Panc1 (cell line): Measurements from ENCODE around the gene ARL13B. TPM values are rescaled to one million over a fixed set of nuclear protein-coding genes. Genes with fewer than 3 reads are reported as not detected.

Source experiments
- ATAC-seq: fragments of 200-7000 bp; cut with Tn5 transposase; 2 replicates; pipeline ENCODE4 v1.9.1; 2020; ENCODE audit warnings: mild to moderate bottlenecking, moderate library complexity
- BruUV-seq: library from RNA; stranded (reverse); fragments of 400-500 nt; replicated peaks from 2 replicates; lab custom pipeline; 2021; lab: Mats Ljungman, UMichigan
- CTCF ChIA-PET: fragments of 300-600 bp; sonication (Branson Sonifier 250); formaldehyde crosslinking; loops from one replicate; lab custom pipeline; 2022; ENCODE audit warnings: antibody characterized with exemption; lab: Charles Lee
- POLR2A ChIA-PET: fragments of 300-600 bp; sonication (Branson Sonifier 250); formaldehyde crosslinking; loops from one replicate; lab custom pipeline; 2022; ENCODE audit warnings: antibody characterized with exemption; lab: Charles Lee
- DNase-seq: peaks from one replicate; pipeline ENCODE4 v3.0.0-alpha.2; 2010; ENCODE audit warnings: low read depth, low spot score
- H3K27ac ChIP-seq: 2 replicates; pipeline ENCODE4 v1.5.1; 2011; ENCODE audit warnings: mild to moderate bottlenecking, low read length, inconsistent platforms
- H3K27me3 ChIP-seq: fragments of 200-500 bp; sonication (Bioruptor generic); 2 replicates; pipeline ENCODE4 v1.6.0; 2014; ENCODE audit warnings: low read length, inconsistent platforms; ENCODE audit not compliant: control insufficient read depth, insufficient read depth
- H3K36me3 ChIP-seq: fragments of 200-500 bp; sonication (Bioruptor generic); 2 replicates; pipeline ENCODE4 v1.5.1; 2014; ENCODE audit warnings: inconsistent platforms, mild to moderate bottlenecking, low read length, moderate library complexity; ENCODE audit not compliant: control insufficient read depth, insufficient read depth
- H3K4me1 ChIP-seq: 2 replicates; pipeline ENCODE4 v1.5.1; 2011; ENCODE audit warnings: inconsistent platforms, mild to moderate bottlenecking, low read length, moderate library complexity; ENCODE audit not compliant: control insufficient read depth, insufficient read depth
- H3K4me3 ChIP-seq, 2 experiments: 2 replicates each; pipeline ENCODE4 v1.5.1; 2011 to 2012; ENCODE audit warnings: low read depth in 2 of 2, low read length in 2 of 2, mild to moderate bottlenecking in 2 of 2, inconsistent platforms in 1 of 2, moderate library complexity in 1 of 2
- H3K9me3 ChIP-seq: fragments of 200-500 bp; sonication (Bioruptor generic); 2 replicates; pipeline ENCODE4 v1.5.1; 2014; ENCODE audit warnings: low read depth, mild to moderate bottlenecking, inconsistent platforms, low read length, moderate library complexity; ENCODE audit not compliant: control insufficient read depth, insufficient read depth
- CTCF ChIP-seq: fragments of 450-650 bp; IDR thresholded peaks from 2 replicates; pipeline ENCODE4 v1.5.1; 2017; ENCODE audit warnings: mild to moderate bottlenecking
- POLR2AphosphoS5 ChIP-seq: IDR thresholded peaks from 2 replicates; pipeline ENCODE4 v1.6.1; 2012; ENCODE audit warnings: mild to moderate bottlenecking, low read depth, low read length, moderate library complexity
- REST ChIP-seq, 2 experiments: IDR thresholded peaks; 2 replicates each; pipeline ENCODE4 v1.6.1; 2011 to 2012; ENCODE audit warnings: low read depth in 2 of 2, control low read depth in 1 of 2, low read length in 1 of 2, mild to moderate bottlenecking in 1 of 2, moderate library complexity in 1 of 2; ENCODE audit not compliant: insufficient read depth in 1 of 2
- SIN3A ChIP-seq: IDR thresholded peaks from 2 replicates; pipeline ENCODE4 v1.6.1; 2012; ENCODE audit warnings: low read depth, mild to moderate bottlenecking, low read length, moderate library complexity, borderline replicate concordance; ENCODE audit not compliant: insufficient read depth
- TCF7L2 ChIP-seq: IDR thresholded peaks from 2 replicates; pipeline ENCODE4 v1.6.1; 2011; ENCODE audit warnings: mild to moderate bottlenecking, low read depth, low read length, inconsistent platforms
- in situ Hi-C: cut with HindIII; loops from 2 replicates; pipeline ENCODE4 v1.10.0; 2016; ENCODE audit warnings: low sequenced_read_pairs, low pct_unique_long_range_greater_than_20kb
- intact Hi-C: fragments of 100-400 bp; cut with micrococcal nuclease; formaldehyde crosslinking; loops from one replicate; pipeline ENCODE4 v1.10.0; 2022; ENCODE audit not compliant: unreplicated experiment
- total RNA-seq: library from RNA; stranded (reverse); gene quantifications from one replicate; pipeline ENCODE4 v1.2.1, GENCODE V29; 2021; ENCODE audit not compliant: unreplicated experiment

ARL13B gene
- total RNA-seq, 1 experiment from 2014 or later, result 26.6 TPM

GRCh38 chr3:94099311-94099710, 119.4 kb downstream of the ARL13B start:
- Histone ChIP-seq H3K27me3 (no peaks in the 10 kb centered on the region), H3K9me3 (no peaks in the 10 kb centered on the region), H3K27ac (no peak overlapping the region), H3K36me3 (0 out of 2 replicates have a peak, but pooled peaks cover 3% of the 10 kb centered on the region), H3K4me1 (no peaks in the 10 kb centered on the region), H3K4me3 (no peak overlapping the region)
- in situ Hi-C loops, result no loop called here
- intact Hi-C loops, result no loop called here
- DNase-seq, result no peak
- BruUV-seq, result no TSS peak
- TF ChIP-seq TCF7L2 (no peak), REST (IDR thresholded peaks at IDR 0.05; ENCODE audit: insufficient read depth in 1 of 2, low read depth in 2 of 2, low read length in 1 of 2) (no peak), CTCF (no peak), SIN3A (no peak), POLR2AphosphoS5 (no peak)
- ATAC-seq, result no peak
- CTCF ChIA-PET, result no interaction called here
- POLR2A ChIA-PET, result no interaction called here

GRCh38 chr3:94101860-94102259, 121.9 kb downstream of the ARL13B start:
- in situ Hi-C loops, result no loop called here
- 0 out of 2 replicates have a peak, but pooled peaks cover under 1% of the 10 kb centered on the region for H3K36me3 ChIP-seq
- intact Hi-C loops, result no loop called here
- ATAC-seq, result no peak
- H3K9me3 ChIP-seq, result no peaks in the 10 kb centered on the region
- TF ChIP-seq CTCF (peak; percentile 41; the same call in 1 of the 2 replicates), SIN3A (no peak)
- CTCF ChIA-PET, result interaction anchor here (0.7 kb wide), 3 partner anchors 36 to 800 kb away, joined by 3 to 11 read pairs (median 10); partner anchors contain the start of genes DHFR2 and NSUN3
- H3K27me3 ChIP-seq, result no peaks in the 10 kb centered on the region
- POLR2A ChIA-PET, result no interaction called here
- no peaks in the 10 kb centered on the region for H3K4me1 ChIP-seq
- no peak overlapping the region for H3K4me3 ChIP-seq
- no peak overlapping the region for H3K27ac ChIP-seq
- peak; percentile 2 for DNase-seq
- BruUV-seq, result no TSS peak

Other genes starting within 250 kb of the ARL13B start
- gene PROS1, start 6.3 kb upstream of the ARL13B start, total RNA-seq, result 16.8 TPM
- not detected for gene STX19, start 48.4 kb downstream of the ARL13B start, total RNA-seq
- gene DHFR2, start 82.8 kb downstream of the ARL13B start, total RNA-seq, result 2.7 TPM
- gene NSUN3, start 82.9 kb downstream of the ARL13B start, total RNA-seq, result 14.4 TPM